Esophagus muscularis mucosa (tissue), 4 donors: ENCODE data around the gene GOLGA8A. TPM values are rescaled to one million over a fixed set of nuclear protein-coding genes. Genes with fewer than 3 reads are reported as not detected.
A peak's percentile ranks its signal among the peaks of the same experiment; 100 is the strongest.

Experiments used
- DNase-seq: peaks from one replicate; pipeline ENCODE4 v3.0.0-alpha.2; 2017; ENCODE audit errors: extremely low spot score
- H3K27ac ChIP-seq, 4 donors: fragments of 200-600 bp; sonication (generic); replicated peaks in 1 of 4; 1 replicate in 3 of 4; 2 replicates in 1 of 4; pipeline ENCODE4 v1.5.1; 2016 to 2019; ENCODE audit warnings: mild to moderate bottlenecking in 1 of 4
- H3K27me3 ChIP-seq, 4 donors: fragments of 200-600 bp; sonication (generic); one replicate each; pipeline versions ENCODE4 v1.5.1 to v1.6.0; 2016 to 2019
- H3K36me3 ChIP-seq, 4 donors: fragments of 200-600 bp; sonication (generic); one replicate each; pipeline ENCODE4 v1.5.1; 2016 to 2019
- H3K4me1 ChIP-seq, 4 donors: fragments of 200-600 bp; sonication (generic); one replicate each; pipeline ENCODE4 v1.5.1; 2016 to 2019
- H3K4me3 ChIP-seq, 4 donors: fragments of 200-600 bp; sonication (generic); 1 replicate in 2 of 4; 2 replicates in 2 of 4; pipeline ENCODE4 v1.5.1; 2016 to 2019; ENCODE audit warnings: mild to moderate bottlenecking in 4 of 4, moderate library complexity in 1 of 4
- H3K9me3 ChIP-seq, 4 donors: fragments of 200-600 bp; sonication (generic); 1 replicate in 3 of 4; 2 replicates in 1 of 4; pipeline ENCODE4 v1.5.1; 2016 to 2019
- CTCF ChIP-seq, 3 experiments: fragments of 200-600 bp in 2 of 3; fragments of 450-650 bp in 1 of 3; sonication (generic) in 2 of 3; IDR thresholded peaks; one replicate each; pipeline ENCODE4 v1.5.1; 2017 to 2019; ENCODE audit warnings: antibody characterized with exemption in 3 of 3, mild to moderate bottlenecking in 2 of 3, moderate library complexity in 1 of 3
- EP300 ChIP-seq: sonication (generic); formaldehyde crosslinking; IDR thresholded peaks from one replicate; pipeline ENCODE4 v1.6.1; 2017; ENCODE audit warnings: antibody characterized with exemption
- POLR2A ChIP-seq: fragments of 450-650 bp; IDR thresholded peaks from one replicate; pipeline ENCODE4 v1.6.1; 2017; ENCODE audit warnings: antibody characterized with exemption, moderate library complexity, mild to moderate bottlenecking, low read depth
- POLR2AphosphoS5 ChIP-seq, 2 donors: sonication (generic); formaldehyde crosslinking; IDR thresholded peaks; one replicate each; pipeline ENCODE4 v1.6.1; 2017; ENCODE audit warnings: antibody characterized with exemption in 2 of 2
- WGBS: methylation state at CpG from one replicate; pipeline ENCODE4 v1.1.5; 2018; 5-methylcytosine and 5-hydroxymethylcytosine counted together
- intact Hi-C: fragments of 100-400 bp; cut with DNase I; formaldehyde crosslinking; loops from one replicate; pipeline ENCODE4 v1.15.1; 2023
- total RNA-seq, 4 donors: library from RNA; depleted of rRNA; stranded (reverse); fragments of >200 nt; gene quantifications; one replicate each; pipeline versions ENCODE4 v1.1.0 to v1.2.1, GENCODE V29; 2016

GOLGA8A gene
- total RNA-seq, result 10 to 100 TPM; 13.2 to 35.3 (median 16.4) TPM

- TF ChIP-seq CTCF (IDR thresholded peaks at IDR 0.05), result no peak
- TF ChIP-seq POLR2AphosphoS5 (IDR thresholded peaks at IDR 0.05), result peak; percentile 19 to 72
- TF ChIP-seq POLR2A, result no peak
- no peak for TF ChIP-seq EP300
- H3K27me3 ChIP-seq, result no peaks in the 10 kb centered on the region
- peak within 1 kb of the TSS; percentile 66 to 77 (median 71) for H3K4me3 ChIP-seq
- WGBS, result 4% methylated on average over 14 of the region's 33 CpGs
- peaks cover 0 to 23% (median 18%) of the 10 kb centered on the region in 4 donors for H3K4me1 ChIP-seq
- peaks cover 0 to 22% (median 0%) of the 10 kb centered on the region in 4 donors for H3K36me3 ChIP-seq
- H3K27ac ChIP-seq, result peak within 1 kb of the TSS; percentile 45 to 77 (median 64)
- H3K9me3 ChIP-seq, result no peaks in the 10 kb centered on the region
- intact Hi-C loops, result no loop called here
- DNase-seq, result no peak
Observed at GRCh38 chr15:34437687-34438086, at the start of gene GOLGA8A. Gene GOLGA8A (minus strand): TSS chr15:34437808. CDS start chr15:34389691, 48,117 bp downstream.

GRCh38 chr15:34483644-34484043 lies 46.0 kb upstream of the GOLGA8A start:
- no peak overlapping the region for H3K27ac ChIP-seq
- no peak for TF ChIP-seq POLR2A
- no peak for TF ChIP-seq POLR2AphosphoS5 (IDR thresholded peaks at IDR 0.05)
- H3K36me3 ChIP-seq, result no peaks in the 10 kb centered on the region
- H3K4me1 ChIP-seq, result no peaks in the 10 kb centered on the region
- intact Hi-C loops, result no loop called here
- no peak overlapping the region for H3K4me3 ChIP-seq
- no peaks in the 10 kb centered on the region for H3K27me3 ChIP-seq
- 89% methylated on average over 3 of the region's 3 CpGs for WGBS
- H3K9me3 ChIP-seq, result no peaks in the 10 kb centered on the region
- no peak for DNase-seq

GRCh38 chr15:34481370-34481769 lies 43.8 kb upstream of the GOLGA8A start:
- Histone ChIP-seq H3K9me3 (no peaks in the 10 kb centered on the region), H3K27me3 (no peaks in the 10 kb centered on the region), H3K4me3 (no peak overlapping the region), H3K27ac (no peak overlapping the region), H3K36me3 (no peaks in the 10 kb centered on the region), H3K4me1 (no peaks in the 10 kb centered on the region)
- intact Hi-C loops, result no loop called here
- TF ChIP-seq POLR2A, result no peak
- TF ChIP-seq CTCF (IDR thresholded peaks at IDR 0.05), result no peak
- no peak for TF ChIP-seq EP300
- no peak for TF ChIP-seq POLR2AphosphoS5 (IDR thresholded peaks at IDR 0.05)
- 60% methylated on average over 3 of the region's 3 CpGs for WGBS
- DNase-seq, result no peak

GRCh38 chr15:34473840-34474239 lies 36.2 kb upstream of the GOLGA8A start:
- WGBS, result 61% methylated on average over 1 of the region's 1 CpG
- TF ChIP-seq POLR2AphosphoS5 (IDR thresholded peaks at IDR 0.05), result no peak
- no peak for TF ChIP-seq EP300
- no peak for TF ChIP-seq CTCF (IDR thresholded peaks at IDR 0.05)
- TF ChIP-seq POLR2A, result no peak
- no peak overlapping the region for H3K4me3 ChIP-seq
- DNase-seq, result no peak
- H3K36me3 ChIP-seq, result no peaks in the 10 kb centered on the region
- intact Hi-C loops, result no loop called here
- H3K9me3 ChIP-seq, result no peaks in the 10 kb centered on the region
- no peaks in the 10 kb centered on the region for H3K4me1 ChIP-seq
- no peak overlapping the region for H3K27ac ChIP-seq
- H3K27me3 ChIP-seq, result no peaks in the 10 kb centered on the region

GRCh38 chr15:34472947-34473346 lies 35.3 kb upstream of the GOLGA8A start:
- H3K27ac ChIP-seq, result no peak overlapping the region
- intact Hi-C loops, result no loop called here
- WGBS, result 65% methylated on average over 2 of the region's 2 CpGs

More at GRCh38 chr15:34472947-34473346, 35.3 kb upstream of the GOLGA8A start:
- Histone ChIP-seq H3K27me3 (no peaks in the 10 kb centered on the region), H3K36me3 (no peaks in the 10 kb centered on the region), H3K9me3 (no peaks in the 10 kb centered on the region), H3K4me1 (no peaks in the 10 kb centered on the region), H3K4me3 (no peak overlapping the region)
- TF ChIP-seq POLR2A, result no peak
- TF ChIP-seq EP300, result no peak
- no peak for TF ChIP-seq CTCF (IDR thresholded peaks at IDR 0.05)
- TF ChIP-seq POLR2AphosphoS5 (IDR thresholded peaks at IDR 0.05), result no peak
- no peak for DNase-seq
